GM23338 (cell line): ENCODE data around the gene PPP2R2B.
A peak's percentile ranks its signal among the peaks of the same experiment; 100 is the strongest.

Experiments
- JUNB ChIP-seq: IDR thresholded peaks from one replicate; pipeline ENCODE4 v1.6.1; 2016; ENCODE audit warnings: antibody characterized with exemption; ENCODE audit not compliant: unreplicated experiment
- TF ChIP-seq, protein P1 (sequence below), 2 experiments: fragments of 200-600 bp in 1 of 2; sonication (generic) in 1 of 2; conservative IDR thresholded peaks; 2 replicates each; pipeline versions ENCODE4 v1.5.1 to v1.6.1; 2016 to 2017; ENCODE audit warnings: antibody characterized with exemption in 2 of 2, low read depth in 2 of 2, mild to moderate bottlenecking in 2 of 2, moderate library complexity in 1 of 2

- TF ChIP-seq, protein P1, sequence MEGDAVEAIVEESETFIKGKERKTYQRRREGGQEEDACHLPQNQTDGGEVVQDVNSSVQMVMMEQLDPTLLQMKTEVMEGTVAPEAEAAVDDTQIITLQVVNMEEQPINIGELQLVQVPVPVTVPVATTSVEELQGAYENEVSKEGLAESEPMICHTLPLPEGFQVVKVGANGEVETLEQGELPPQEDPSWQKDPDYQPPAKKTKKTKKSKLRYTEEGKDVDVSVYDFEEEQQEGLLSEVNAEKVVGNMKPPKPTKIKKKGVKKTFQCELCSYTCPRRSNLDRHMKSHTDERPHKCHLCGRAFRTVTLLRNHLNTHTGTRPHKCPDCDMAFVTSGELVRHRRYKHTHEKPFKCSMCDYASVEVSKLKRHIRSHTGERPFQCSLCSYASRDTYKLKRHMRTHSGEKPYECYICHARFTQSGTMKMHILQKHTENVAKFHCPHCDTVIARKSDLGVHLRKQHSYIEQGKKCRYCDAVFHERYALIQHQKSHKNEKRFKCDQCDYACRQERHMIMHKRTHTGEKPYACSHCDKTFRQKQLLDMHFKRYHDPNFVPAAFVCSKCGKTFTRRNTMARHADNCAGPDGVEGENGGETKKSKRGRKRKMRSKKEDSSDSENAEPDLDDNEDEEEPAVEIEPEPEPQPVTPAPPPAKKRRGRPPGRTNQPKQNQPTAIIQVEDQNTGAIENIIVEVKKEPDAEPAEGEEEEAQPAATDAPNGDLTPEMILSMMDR (conservative IDR thresholded peaks at IDR 0.05; ENCODE audit: low read depth in 2 of 2) = peak; percentile 93 to 96
- no peak for TF ChIP-seq JUNB
Measured at GRCh38 chr5:146541958-146542849, 336.4 kb downstream of the PPP2R2B start.
